HG03354 (cell line): ENCODE data around the gene CXADR.
"Not testable (repeated sequence)": the region's sequence is repeated elsewhere in the genome, so short reads cannot be mapped to it uniquely, and the experiment has no call there.

Experiments used
- ATAC-seq: cut with Tn5 transposase; IDR thresholded peaks from one replicate; pipeline ENCODE4 v1.9.1; 2021; ENCODE audit warnings: mild to moderate bottlenecking; ENCODE audit not compliant: unreplicated experiment, poor library complexity, severe bottlenecking

CXADR gene

DNA sequence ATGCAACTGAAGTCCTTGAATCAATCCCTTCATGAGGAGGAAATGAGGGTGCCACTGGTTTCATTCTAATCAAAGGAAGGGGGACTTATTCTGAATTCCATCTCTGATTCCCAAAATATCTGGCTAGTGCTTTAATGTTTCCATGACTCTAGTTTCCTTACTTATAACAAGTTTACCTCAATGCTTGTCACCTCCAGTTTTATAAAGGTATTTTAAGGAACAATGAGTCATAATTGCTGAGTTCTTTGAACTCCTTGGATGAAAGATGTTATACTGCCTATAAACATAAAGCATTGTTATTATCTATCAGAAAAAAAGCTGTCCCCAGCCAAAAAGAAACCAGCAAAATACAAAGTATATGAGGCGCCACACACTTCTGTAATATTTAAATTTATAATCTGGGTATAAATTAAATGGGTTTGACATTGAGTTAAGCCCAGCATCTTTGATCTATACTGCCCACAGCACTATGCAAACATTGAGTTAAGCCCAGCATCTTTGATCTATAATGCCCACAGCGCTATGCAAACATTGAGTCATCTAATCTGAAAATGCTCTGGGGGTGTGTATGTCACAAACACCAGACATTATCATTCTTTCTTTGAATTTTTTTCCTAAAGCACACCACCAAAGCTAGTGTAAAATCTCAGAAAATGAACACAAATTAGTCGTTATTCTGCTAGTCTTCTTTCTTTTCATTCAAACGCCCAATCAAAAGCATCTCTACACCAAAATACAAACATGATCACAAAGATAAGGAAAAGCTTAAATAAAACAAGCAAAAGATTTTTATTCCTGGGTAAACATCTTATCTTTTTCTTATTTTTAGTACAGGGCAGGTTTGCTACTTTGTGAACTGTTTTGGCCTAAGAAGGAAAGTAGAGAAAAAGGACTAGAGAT is 11.5 kb upstream of the CXADR start:
- ATAC-seq = no peak

GRCh38 chr21:17502985-17503384 is 9.9 kb upstream of the CXADR start:
- ATAC-seq = not testable (repeated sequence)

DNA sequence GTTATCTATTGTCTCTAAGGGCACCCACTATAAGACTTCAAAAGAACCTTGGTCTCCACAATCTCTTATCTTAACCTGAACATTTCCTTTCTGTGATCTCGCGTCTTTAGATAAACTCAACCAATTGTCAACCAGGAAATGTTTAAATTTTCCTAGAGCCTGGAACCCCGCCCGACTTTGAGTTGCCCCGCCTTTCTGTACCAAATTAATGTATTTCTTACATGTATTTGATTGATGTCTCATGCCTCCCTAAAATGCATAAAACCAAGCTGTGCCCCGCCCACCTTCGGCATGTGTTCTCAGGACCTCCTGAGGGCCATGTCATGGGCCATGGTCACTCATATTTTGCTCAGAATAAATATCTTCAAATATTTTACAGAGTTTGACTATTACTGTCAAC is 5.9 kb upstream of the CXADR start:
- ATAC-seq = no peak

- no peak for ATAC-seq
Observed at GRCh38 chr21:17507591-17507990, 5.3 kb upstream of the CXADR start.

GRCh38 chr21:17513214-17514123 is 626 bp downstream of the CXADR start:
- peak; percentile 33 for ATAC-seq

DNA sequence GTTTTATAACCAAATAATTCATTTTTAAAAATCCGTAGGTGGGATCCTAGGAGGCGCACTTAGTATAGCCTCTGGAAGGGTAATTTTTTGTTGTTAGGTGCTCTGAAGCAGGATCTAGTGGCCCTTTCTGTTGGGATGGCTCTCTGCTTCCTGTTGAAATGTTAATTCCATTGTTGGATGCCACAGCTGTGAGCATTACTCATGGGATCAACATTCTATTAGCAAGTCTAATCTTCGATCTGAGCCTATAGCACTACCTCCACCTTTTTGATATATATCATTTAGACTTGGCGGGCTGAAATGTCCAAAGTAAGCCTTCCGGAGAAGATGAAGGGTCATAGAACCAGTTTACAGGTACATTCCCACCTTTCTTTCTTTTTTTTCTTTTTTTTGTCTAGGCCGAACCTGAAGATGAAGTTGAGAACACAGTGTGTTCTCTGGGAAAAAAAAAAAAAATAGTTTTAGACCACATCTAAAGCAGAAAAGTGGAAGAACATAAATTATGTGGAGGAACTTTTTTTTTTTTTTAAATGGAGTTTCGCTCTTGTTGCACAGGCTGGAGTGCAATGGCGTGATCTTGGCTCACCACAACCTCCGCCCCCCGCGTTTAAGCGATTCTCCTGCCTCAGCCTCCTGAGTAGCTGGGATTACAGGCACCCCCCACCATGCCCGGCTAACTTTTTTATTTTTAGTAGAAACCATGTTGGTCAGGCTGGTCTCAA is 1.4 kb downstream of the CXADR start:
- no peak for ATAC-seq

DNA sequence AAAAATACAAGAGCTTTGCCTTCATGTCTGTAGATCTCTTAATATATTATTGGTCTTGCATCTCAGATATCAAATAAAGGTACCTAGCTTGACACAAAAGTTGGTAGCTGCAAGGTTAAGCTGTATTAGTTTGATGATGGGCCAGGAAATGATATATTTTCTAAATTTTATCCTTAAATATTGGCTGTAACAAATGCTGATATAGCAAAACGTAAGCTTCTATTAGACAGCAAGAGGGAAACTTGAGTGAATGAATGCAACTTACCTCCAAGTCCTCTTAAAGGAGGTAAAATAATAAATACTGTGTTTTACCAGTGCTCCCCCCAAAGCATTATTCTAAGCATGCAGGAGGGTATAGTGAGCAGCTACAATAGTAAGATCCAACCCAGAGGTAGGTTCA is 4.2 kb downstream of the CXADR start:
- ATAC-seq = not testable (repeated sequence)

DNA sequence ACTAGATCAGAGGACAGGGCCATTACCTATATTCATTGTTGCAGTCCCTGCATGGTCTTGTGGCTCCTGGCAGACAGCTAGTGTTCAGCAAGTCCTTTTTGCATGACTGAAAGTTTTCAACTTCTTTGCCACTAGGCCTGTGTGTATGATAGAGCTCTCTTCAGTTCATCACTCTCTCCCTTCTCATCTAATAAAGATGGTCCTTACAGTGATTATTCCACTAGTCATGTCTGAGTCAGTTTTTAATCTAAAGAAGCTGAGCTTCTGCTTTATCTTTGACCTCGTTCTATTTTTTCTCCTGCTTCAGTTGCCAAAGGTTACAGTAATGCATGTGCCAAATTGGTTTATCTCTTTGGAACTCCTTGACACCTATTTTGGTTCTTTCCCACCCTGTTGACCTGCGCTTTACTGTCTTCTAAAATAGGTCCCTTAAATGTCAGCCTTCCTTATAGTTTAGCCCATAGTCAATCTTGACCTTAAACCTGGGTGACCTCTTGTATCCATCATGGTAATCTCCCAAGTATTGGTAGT is 6.4 kb downstream of the CXADR start:
- no peak for ATAC-seq

DNA sequence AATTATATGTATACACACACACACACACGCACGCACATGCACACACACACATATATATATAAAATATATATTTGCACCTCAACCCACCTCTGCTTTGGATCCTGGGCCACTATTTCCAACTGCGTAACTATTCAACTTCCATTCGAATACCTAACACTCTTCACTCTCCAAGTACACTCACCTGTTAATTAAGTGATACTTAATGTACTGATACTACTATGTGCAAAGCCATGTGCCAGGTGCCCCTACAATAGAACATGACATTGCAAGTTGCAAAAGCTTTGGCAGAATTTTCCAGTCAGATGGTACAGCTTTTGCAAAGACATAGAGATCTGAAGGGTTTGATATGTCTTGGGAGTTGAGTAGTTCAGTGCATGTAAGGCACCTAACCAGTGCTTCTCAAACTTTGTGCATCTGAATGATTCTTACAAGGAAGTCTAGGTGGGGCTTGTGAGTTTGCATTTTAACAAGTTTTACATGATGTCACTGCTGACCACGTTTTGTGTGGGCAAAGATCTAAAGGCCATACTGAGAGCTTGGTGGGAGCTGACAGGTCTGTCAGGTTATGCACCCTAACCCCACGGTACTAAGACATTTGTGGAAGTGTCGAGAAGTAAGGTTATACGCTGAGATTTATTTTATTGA is 7.2 kb downstream of the CXADR start:
- ATAC-seq = no peak

DNA sequence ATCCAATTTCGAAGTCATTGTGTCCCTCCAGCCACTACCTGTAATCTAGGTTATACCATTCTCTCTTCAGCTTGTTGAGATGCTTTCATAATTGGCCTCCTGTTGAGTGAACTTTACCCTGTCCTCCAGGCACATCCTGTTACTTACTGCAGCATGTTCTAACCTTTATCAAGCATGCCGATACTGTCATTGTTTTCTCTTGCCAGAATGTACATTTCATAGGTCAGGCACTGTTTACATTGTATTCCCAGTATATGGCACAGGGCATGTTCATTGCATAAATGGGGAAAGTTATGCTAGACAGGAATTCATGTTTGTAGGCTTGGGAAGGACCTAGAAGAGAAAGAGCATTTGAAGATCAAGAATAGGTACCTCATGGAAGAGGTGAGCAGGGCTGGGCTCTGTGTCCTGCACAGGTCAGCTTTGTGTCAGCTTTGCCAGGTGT is 10.2 kb downstream of the CXADR start:
- ATAC-seq = no peak

DNA sequence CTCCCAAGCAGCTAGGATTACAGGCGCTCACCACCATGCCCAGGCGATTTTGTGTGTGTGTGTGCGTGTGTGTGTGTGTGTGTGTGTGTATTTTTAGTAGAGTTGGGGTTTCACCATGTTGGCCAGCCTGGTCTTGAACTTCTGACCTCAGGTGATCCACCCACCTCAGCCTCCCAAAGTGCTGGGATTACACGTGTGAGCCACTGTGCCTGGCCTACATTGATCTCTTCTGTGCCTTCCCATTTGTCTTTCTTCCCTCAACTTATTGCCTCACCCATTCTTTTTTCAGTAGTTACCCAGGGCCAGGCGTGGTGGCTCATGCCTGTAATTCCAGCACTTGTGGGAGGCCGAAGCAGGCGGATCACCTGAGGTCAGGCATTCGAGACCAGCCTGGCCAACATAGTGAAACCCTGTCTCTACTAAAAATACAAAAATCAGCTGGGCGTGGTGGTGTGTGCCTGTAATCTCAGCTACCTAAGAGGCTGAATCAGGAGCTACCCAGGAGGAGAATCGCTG is 11.2 kb downstream of the CXADR start:
- not testable (repeated sequence) for ATAC-seq

- ATAC-seq = no peak
Observed at GRCh38 chr21:17524635-17525034, 11.8 kb downstream of the CXADR start.

- no peak for ATAC-seq
Observed at GRCh38 chr21:17526776-17527175, 13.9 kb downstream of the CXADR start.

DNA sequence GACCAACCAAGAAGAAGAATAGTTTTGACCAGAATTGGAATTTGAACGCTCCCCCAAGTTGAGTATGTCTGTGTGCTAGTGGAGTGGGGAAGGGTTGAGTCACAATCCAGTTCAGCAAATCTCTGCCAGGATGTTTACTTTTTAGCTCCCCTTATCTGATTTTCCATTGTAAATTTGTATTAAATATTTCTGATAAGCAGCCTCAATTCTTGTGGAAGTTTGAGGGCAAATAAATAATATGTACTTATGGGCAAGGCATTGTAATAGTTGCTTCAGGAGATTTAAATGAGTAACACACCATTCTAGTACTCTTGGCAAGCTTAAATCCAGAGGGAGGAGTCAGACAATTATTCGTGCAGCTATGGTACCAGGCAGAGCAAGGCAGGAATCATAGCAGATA is 14.4 kb downstream of the CXADR start:
- no peak for ATAC-seq

- no peak for ATAC-seq
Observed at GRCh38 chr21:17527711-17528110, 14.9 kb downstream of the CXADR start.

- no peak for ATAC-seq
Observed at GRCh38 chr21:17529648-17530047, 16.8 kb downstream of the CXADR start.

DNA sequence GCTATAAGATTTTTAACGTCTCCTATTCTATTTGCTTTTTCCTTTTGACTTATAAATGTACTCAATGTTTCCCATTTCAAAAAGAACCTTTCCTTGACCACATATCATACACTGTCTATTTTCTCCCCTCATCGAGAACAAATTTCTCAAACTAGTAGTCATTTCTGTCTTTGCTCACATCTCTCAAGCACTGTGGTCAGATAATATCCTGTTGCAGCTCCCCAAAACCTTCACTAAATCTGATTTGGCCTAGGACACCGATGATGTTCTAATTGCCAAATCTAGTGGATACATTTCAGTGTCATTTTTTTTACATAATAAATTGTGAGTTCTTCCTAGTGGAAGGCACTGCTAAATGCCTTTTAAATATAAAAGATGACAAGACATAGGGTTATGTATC is 19.4 kb downstream of the CXADR start:
- no peak for ATAC-seq

- ATAC-seq = no peak
Observed at GRCh38 chr21:17536381-17536780, 23.5 kb downstream of the CXADR start.

- no peak for ATAC-seq
Observed at GRCh38 chr21:17537299-17537698, 24.5 kb downstream of the CXADR start.
